ENCODE data around the gene TRIM44.

TRIM44 gene

DNA sequence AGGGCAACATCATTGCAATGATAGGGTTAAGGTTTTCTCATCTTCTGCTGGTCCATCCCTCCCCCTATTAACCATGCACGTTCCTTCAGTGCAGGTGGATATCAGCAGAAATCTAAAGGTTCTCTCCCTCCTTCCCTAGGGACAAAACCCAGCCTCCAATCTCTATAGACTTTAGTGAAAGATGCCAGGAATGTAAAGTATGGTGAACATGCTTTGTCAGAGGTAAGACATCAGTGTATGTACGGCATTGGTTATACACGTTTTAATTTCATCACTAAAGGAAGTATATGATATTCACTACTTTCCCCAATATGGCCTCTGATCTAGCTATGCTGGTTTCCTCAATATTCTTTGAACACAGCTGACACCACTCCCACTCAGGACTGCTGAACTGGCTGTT, 200.1 kb downstream of the TRIM44 start:
- no peak for DNase-seq

- no peak for DNase-seq
Measured at GRCh38 chr11:35864131-35864530, 201.6 kb downstream of the TRIM44 start.

DNA sequence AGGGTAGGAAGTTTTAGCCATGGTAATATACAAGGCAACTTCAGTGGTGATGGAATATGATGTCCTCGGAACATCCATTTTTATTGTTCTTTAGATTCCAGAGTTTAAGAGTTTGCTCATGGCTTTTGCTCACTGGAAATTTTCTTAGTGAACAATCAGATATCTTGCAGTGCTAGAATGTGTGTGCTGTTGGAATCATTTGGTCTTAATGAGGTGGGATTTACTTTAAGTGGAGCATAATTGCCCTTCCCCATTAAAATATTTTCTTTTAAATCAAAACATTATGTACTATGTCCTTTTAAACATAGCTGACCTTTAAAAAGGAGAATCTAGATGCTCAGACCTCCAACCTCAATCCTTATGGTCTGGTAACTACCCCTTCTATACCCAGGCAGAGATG, 204.0 kb downstream of the TRIM44 start:
- no peak for DNase-seq
